ENCODE results near the gene SIRT6. TPM values are rescaled to one million over a fixed set of nuclear protein-coding genes. Genes with fewer than 3 reads are reported as not detected.
A peak's percentile ranks its signal among the peaks of the same experiment; 100 is the strongest.

Gene SIRT6
- total and polyA plus RNA-seq, 10 of the 15 experiments (the other 5 are each of a cell fraction or from before 2014, with no cell fraction given): 1.3 to 49.6 (median 24.2) TPM

DNA sequence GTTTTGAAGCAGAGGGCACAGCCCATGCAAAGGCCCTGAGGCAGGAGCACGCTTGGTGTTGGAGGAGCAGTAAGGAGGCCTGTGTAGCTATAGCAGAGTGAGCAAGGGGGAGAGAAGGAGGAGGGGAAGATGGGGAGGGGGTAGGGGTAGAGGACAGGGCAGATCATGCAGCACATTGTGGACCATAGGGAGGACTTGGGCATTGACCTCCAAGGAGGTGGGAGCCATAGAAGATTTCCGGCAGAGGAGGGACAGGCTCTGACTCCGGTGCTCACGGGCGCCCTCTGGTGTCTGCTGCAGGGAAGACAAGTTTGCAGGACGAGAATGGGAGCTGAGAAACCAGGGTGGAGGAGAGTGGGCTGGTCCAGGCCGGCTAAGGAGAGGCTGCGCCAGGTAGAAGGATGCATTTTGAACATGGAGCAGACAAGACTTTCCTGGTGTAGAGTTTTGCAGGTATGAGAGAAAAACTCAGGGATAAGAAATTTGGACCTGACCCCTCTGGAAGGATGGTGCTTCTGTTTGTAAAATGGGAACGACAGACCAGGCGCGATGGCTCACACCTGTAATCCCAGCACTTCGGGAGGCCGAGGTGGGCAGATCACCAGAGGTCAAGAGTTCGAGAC is 42.6 kb downstream of the SIRT6 start:
- Histone ChIP-seq H3K79me2 (ENCODE audit: control insufficient read depth, insufficient read depth, low read length) (no peaks in the 10 kb centered on the region), H3K27me3 (replicated peaks in 1 of 2; ENCODE audit: control insufficient read depth in 2 of 2, insufficient read depth in 2 of 2, low read length in 1 of 2) (no peaks in the 10 kb centered on the region), H3K27ac (ENCODE audit: control insufficient read depth, insufficient read depth) (no peak overlapping the region), H4K20me1 (ENCODE audit: control insufficient read depth, insufficient read depth) (no peaks in the 10 kb centered on the region), H2AFZ (ENCODE audit: control insufficient read depth, low read depth, low read length) (peak overlapping the region; percentile 41), H3K36me3 (ENCODE audit: control insufficient read depth in 2 of 2, insufficient read depth in 2 of 2, low read length in 1 of 2) (no peaks in the 10 kb centered on the region), H3K9ac (ENCODE audit: control insufficient read depth, insufficient read depth, low read length) (no peak overlapping the region), H3K4me3 (no peak overlapping the region), H3K4me2 (ENCODE audit: control insufficient read depth, insufficient read depth) (no peak overlapping the region), H3K4me1 (ENCODE audit: control insufficient read depth, insufficient read depth, low read length) (peaks cover 4% of the 10 kb centered on the region; the same call in 1 of the 2 replicates), H3K9me3 (replicated peaks; ENCODE audit: control insufficient read depth, insufficient read depth, low read length) (no peaks in the 10 kb centered on the region)
- BruUV-seq (replicated peaks): no TSS peak
- WGBS (ENCODE audit: insufficient coverage, insufficient replicate concordance, low lambda C conversion rate, missing lambda C conversion rate): 33% methylated on average over 14 of the region's 14 CpGs
- RAD21 ChIA-PET (ENCODE audit: unreplicated experiment): interaction anchor here (0.6 to 2.4 kb wide), 17 partner anchors 9 to 154 kb away, joined by 3 to 15 read pairs (median 3); partner anchors contain the start of genes CREB3L3 and EEF2
- intact Hi-C loops (cut with micrococcal nuclease; ENCODE audit: unreplicated experiment) (loop anchor here (1.0 kb wide), 2 partner anchors 69 to 153 kb away; no protein-coding TSS in a partner anchor), in situ Hi-C loops (cut with MboI) (no loop called here)
- FAIRE-seq (peak; percentile 56), ATAC-seq (peak; percentile 98), DNase-seq (ENCODE audit: low read depth, low spot score) (peak; percentile 48)
- CTCF ChIA-PET: interaction anchor here (0.6 to 5.5 kb wide), 47 partner anchors 8 to 457 kb away, joined by 3 to 66 read pairs (median 4); partner anchors contain the start of genes ANKRD24, CREB3L3, EBI3 and EEF2
- SMC1A ChIA-PET (ENCODE audit: uncharacterized antibody, unreplicated experiment): interaction anchor here (0.6 to 2.2 kb wide), 13 partner anchors 14 to 154 kb away, joined by 3 to 26 read pairs (median 3); partner anchors contain the start of gene EEF2
- POLR2A ChIA-PET: interaction anchor here (0.6 to 1.6 kb wide), 6 partner anchors 27 to 154 kb away, joined by 3 to 7 read pairs (median 3); partner anchors contain the start of gene EEF2
- TF ChIP-seq EP300 (IDR thresholded peaks at IDR 0.05; ENCODE audit: borderline replicate concordance in 1 of 2, control insufficient read depth in 1 of 2, low read depth in 2 of 2, low read length in 2 of 2) (no peak), NFIC (IDR thresholded peaks at IDR 0.05; ENCODE audit: low read depth, low read length) (no peak), YBX1 (IDR thresholded peaks at IDR 0.05) (no peak), MEF2B (IDR thresholded peaks at IDR 0.05; ENCODE audit: partially characterized antibody, poor library complexity, severe bottlenecking) (no peak), JUNB (IDR thresholded peaks at IDR 0.05) (no peak), SMARCA5 (IDR thresholded peaks at IDR 0.05) (peak; percentile 96), SREBF1 (IDR thresholded peaks at IDR 0.05; ENCODE audit: low read length) (no peak), RAD21 (IDR thresholded peaks at IDR 0.05; ENCODE audit: insufficient read depth, low read depth, low read length) (peak; percentile 61), SUZ12 (IDR thresholded peaks at IDR 0.05; ENCODE audit: unreplicated experiment) (no peak), GABPA (IDR thresholded peaks at IDR 0.05; ENCODE audit: low read depth) (no peak)
- TF ChIP-seq, protein P1, sequence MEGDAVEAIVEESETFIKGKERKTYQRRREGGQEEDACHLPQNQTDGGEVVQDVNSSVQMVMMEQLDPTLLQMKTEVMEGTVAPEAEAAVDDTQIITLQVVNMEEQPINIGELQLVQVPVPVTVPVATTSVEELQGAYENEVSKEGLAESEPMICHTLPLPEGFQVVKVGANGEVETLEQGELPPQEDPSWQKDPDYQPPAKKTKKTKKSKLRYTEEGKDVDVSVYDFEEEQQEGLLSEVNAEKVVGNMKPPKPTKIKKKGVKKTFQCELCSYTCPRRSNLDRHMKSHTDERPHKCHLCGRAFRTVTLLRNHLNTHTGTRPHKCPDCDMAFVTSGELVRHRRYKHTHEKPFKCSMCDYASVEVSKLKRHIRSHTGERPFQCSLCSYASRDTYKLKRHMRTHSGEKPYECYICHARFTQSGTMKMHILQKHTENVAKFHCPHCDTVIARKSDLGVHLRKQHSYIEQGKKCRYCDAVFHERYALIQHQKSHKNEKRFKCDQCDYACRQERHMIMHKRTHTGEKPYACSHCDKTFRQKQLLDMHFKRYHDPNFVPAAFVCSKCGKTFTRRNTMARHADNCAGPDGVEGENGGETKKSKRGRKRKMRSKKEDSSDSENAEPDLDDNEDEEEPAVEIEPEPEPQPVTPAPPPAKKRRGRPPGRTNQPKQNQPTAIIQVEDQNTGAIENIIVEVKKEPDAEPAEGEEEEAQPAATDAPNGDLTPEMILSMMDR (IDR thresholded peaks at IDR 0.05 in 2 of 3, conservative IDR thresholded peaks at IDR 0.05 in 1 of 3; ENCODE audit: control insufficient read depth in 2 of 3, extremely low read depth in 1 of 3, insufficient read depth in 1 of 3, low read depth in 3 of 3, low read length in 3 of 3): peak; percentile 85 to 97 (median 95)
- TF ChIP-seq, protein P2, sequence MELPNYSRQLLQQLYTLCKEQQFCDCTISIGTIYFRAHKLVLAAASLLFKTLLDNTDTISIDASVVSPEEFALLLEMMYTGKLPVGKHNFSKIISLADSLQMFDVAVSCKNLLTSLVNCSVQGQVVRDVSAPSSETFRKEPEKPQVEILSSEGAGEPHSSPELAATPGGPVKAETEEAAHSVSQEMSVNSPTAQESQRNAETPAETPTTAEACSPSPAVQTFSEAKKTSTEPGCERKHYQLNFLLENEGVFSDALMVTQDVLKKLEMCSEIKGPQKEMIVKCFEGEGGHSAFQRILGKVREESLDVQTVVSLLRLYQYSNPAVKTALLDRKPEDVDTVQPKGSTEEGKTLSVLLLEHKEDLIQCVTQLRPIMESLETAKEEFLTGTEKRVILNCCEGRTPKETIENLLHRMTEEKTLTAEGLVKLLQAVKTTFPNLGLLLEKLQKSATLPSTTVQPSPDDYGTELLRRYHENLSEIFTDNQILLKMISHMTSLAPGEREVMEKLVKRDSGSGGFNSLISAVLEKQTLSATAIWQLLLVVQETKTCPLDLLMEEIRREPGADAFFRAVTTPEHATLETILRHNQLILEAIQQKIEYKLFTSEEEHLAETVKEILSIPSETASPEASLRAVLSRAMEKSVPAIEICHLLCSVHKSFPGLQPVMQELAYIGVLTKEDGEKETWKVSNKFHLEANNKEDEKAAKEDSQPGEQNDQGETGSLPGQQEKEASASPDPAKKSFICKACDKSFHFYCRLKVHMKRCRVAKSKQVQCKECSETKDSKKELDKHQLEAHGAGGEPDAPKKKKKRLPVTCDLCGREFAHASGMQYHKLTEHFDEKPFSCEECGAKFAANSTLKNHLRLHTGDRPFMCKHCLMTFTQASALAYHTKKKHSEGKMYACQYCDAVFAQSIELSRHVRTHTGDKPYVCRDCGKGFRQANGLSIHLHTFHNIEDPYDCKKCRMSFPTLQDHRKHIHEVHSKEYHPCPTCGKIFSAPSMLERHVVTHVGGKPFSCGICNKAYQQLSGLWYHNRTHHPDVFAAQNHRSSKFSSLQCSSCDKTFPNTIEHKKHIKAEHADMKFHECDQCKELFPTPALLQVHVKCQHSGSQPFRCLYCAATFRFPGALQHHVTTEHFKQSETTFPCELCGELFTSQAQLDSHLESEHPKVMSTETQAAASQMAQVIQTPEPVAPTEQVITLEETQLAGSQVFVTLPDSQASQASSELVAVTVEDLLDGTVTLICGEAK (IDR thresholded peaks at IDR 0.05; ENCODE audit: borderline replicate concordance): no peak
- TF ChIP-seq, protein P3, sequence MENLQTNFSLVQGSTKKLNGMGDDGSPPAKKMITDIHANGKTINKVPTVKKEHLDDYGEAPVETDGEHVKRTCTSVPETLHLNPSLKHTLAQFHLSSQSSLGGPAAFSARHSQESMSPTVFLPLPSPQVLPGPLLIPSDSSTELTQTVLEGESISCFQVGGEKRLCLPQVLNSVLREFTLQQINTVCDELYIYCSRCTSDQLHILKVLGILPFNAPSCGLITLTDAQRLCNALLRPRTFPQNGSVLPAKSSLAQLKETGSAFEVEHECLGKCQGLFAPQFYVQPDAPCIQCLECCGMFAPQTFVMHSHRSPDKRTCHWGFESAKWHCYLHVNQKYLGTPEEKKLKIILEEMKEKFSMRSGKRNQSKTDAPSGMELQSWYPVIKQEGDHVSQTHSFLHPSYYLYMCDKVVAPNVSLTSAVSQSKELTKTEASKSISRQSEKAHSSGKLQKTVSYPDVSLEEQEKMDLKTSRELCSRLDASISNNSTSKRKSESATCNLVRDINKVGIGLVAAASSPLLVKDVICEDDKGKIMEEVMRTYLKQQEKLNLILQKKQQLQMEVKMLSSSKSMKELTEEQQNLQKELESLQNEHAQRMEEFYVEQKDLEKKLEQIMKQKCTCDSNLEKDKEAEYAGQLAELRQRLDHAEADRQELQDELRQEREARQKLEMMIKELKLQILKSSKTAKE (IDR thresholded peaks at IDR 0.05; ENCODE audit: low read depth, poor library complexity, severe bottlenecking): no peak
